Astrocyte (in vitro differentiated cells and primary cell): Measurements from ENCODE around the gene POU6F2.

Experiments
- EZH2 ChIP-seq: IDR thresholded peaks from 2 replicates; pipeline ENCODE4 v1.6.1; 2012; ENCODE audit warnings: mild to moderate bottlenecking, low read length, inconsistent platforms; ENCODE audit not compliant: insufficient read depth
- TF ChIP-seq, protein P1 (sequence below): IDR thresholded peaks from 2 replicates; pipeline ENCODE4 v1.5.1; 2011; ENCODE audit warnings: low read depth, mild to moderate bottlenecking, inconsistent platforms, low read length, moderate library complexity; ENCODE audit not compliant: insufficient read depth

DNA sequence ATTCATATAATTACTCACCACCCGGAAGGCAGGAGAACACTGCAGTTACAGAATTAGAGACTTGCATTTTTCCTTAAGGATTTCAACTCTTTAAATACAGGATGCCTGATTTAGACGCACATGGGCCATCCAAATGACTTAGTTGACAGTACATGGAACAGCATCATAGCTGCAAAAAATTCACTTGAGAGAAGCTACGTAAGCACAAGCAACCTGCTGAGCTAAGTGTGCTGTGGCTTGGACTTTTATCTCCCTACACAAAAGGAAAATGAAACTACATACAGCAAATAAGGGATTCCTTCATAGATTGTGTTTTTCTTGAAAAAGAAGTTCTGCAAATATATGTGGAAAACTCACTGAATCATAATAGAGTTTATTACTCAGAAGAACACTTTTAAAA is 152.6 kb downstream of the POU6F2 start:
- TF ChIP-seq, protein P1, sequence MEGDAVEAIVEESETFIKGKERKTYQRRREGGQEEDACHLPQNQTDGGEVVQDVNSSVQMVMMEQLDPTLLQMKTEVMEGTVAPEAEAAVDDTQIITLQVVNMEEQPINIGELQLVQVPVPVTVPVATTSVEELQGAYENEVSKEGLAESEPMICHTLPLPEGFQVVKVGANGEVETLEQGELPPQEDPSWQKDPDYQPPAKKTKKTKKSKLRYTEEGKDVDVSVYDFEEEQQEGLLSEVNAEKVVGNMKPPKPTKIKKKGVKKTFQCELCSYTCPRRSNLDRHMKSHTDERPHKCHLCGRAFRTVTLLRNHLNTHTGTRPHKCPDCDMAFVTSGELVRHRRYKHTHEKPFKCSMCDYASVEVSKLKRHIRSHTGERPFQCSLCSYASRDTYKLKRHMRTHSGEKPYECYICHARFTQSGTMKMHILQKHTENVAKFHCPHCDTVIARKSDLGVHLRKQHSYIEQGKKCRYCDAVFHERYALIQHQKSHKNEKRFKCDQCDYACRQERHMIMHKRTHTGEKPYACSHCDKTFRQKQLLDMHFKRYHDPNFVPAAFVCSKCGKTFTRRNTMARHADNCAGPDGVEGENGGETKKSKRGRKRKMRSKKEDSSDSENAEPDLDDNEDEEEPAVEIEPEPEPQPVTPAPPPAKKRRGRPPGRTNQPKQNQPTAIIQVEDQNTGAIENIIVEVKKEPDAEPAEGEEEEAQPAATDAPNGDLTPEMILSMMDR, result no peak
- no peak for TF ChIP-seq EZH2
